OCI-LY3 (cell line): Measurements from ENCODE around the gene ARHGAP12.

Experiments
- CTCF ChIP-seq: fragments of 200-600, 300-600 bp; sonication (generic); IDR thresholded peaks from 2 replicates; pipeline ENCODE4 v1.5.1; 2014; ENCODE audit warnings: antibody characterized with exemption, low read length, low read depth
- EZH2phosphoT487 ChIP-seq: fragments of 200-600 bp; shearing (Covaris generic); IDR thresholded peaks from 2 replicates; pipeline ENCODE4 v1.6.1; 2018; ENCODE audit warnings: antibody characterized with exemption, mixed run types, low read depth

DNA sequence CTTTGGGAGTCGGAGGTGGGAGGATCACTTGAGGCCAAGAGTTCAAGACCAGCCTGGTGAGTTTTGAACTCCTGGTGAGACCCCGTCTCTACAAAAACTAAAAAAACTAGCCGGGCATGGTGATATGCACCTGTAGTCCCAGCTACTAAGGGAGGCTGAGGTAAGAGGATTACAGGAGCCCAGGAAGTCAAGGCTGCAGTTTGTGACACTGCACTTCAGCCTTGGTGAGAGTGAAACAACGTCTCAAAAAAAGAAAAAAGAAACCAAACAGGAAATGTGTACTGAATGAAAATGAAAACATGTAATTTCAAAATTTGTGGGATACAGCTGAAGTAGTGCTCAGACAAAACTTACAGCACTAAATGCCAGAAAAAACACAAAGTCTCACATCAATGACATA is 7.6 kb downstream of the ARHGAP12 start:
- no peak for TF ChIP-seq CTCF
- TF ChIP-seq EZH2phosphoT487 = no peak
